GM12873 (cell line): Measurements from ENCODE around the gene CBLN3.

Experiments
- TF ChIP-seq, protein P1 (sequence below): IDR thresholded peaks from 2 replicates; pipeline ENCODE4 v1.5.1; 2012; ENCODE audit warnings: low read depth, mild to moderate bottlenecking, moderate library complexity, low read length, control low read depth; ENCODE audit not compliant: insufficient read depth; ENCODE audit errors: missing control alignments

CBLN3 gene

GRCh38 chr14:24378981-24379906, 50.2 kb downstream of the CBLN3 start:
- TF ChIP-seq, protein P1, sequence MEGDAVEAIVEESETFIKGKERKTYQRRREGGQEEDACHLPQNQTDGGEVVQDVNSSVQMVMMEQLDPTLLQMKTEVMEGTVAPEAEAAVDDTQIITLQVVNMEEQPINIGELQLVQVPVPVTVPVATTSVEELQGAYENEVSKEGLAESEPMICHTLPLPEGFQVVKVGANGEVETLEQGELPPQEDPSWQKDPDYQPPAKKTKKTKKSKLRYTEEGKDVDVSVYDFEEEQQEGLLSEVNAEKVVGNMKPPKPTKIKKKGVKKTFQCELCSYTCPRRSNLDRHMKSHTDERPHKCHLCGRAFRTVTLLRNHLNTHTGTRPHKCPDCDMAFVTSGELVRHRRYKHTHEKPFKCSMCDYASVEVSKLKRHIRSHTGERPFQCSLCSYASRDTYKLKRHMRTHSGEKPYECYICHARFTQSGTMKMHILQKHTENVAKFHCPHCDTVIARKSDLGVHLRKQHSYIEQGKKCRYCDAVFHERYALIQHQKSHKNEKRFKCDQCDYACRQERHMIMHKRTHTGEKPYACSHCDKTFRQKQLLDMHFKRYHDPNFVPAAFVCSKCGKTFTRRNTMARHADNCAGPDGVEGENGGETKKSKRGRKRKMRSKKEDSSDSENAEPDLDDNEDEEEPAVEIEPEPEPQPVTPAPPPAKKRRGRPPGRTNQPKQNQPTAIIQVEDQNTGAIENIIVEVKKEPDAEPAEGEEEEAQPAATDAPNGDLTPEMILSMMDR, result no peak

- TF ChIP-seq, protein P1, result no peak
Measured at GRCh38 chr14:24378327-24378726, 51.1 kb downstream of the CBLN3 start.

- TF ChIP-seq, protein P1, result no peak
Measured at GRCh38 chr14:24377657-24378056, 51.8 kb downstream of the CBLN3 start.

DNA sequence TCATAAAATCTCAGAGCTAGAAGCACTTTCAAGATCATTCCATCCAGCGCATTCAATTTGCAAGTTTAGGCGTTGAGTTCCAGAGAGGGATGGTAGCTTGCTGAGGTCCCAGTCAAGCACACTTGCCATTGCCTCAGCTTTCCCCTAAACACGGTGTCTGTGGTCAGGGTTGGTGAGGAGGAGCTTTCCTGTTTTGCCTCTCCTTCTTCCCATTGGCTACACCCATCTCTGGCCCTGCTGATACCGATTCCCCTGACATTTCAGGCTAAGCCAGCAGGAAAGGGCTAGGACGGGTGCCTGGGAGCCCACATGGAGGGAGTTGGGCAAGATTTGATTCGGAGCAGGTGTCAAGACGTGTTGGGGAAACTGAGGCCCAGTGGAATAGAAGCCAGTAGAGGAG, 52.3 kb downstream of the CBLN3 start:
- TF ChIP-seq, protein P1, result no peak
